ENCODE measurements around the gene SERPINB13. TPM values are rescaled to one million over a fixed set of nuclear protein-coding genes. Genes with fewer than 3 reads are reported as not detected.

The SERPINB13 gene
- polyA plus RNA-seq, 1 donor (not counting 4 experiments of a cell fraction or from before 2014, with no cell fraction given): 44.6 TPM

GRCh38 chr18:63551769-63552168 is 35.4 kb upstream of the SERPINB13 start:
- Histone ChIP-seq H4K20me1 (ENCODE audit: control insufficient read depth, extremely low read depth, insufficient read depth, low read length) (no peaks in the 10 kb centered on the region), H3K27me3 (ENCODE audit: control insufficient read depth, extremely low read depth, insufficient read depth, low read length) (no peaks in the 10 kb centered on the region), H3K27ac (ENCODE audit: control insufficient read depth, insufficient read depth, low read length) (no peak overlapping the region), H3K4me3 (ENCODE audit: control insufficient read depth in 2 of 3, extremely low read depth in 1 of 3, insufficient read depth in 2 of 3, low read depth in 1 of 3, low read length in 3 of 3) (no peak overlapping the region), H3K9me3 (ENCODE audit: control insufficient read depth, low read depth, low read length) (no peaks in the 10 kb centered on the region), H3K9me1 (ENCODE audit: control insufficient read depth, extremely low read depth, insufficient read depth, low read length) (no peaks in the 10 kb centered on the region), H3K4me2 (ENCODE audit: control insufficient read depth, extremely low read depth, insufficient read depth, low read depth, low read length) (no peak overlapping the region), H3K36me3 (ENCODE audit: control insufficient read depth in 2 of 2, extremely low read depth in 1 of 2, insufficient read depth in 2 of 2, low read length in 2 of 2) (no peaks in the 10 kb centered on the region), H2AFZ (ENCODE audit: control insufficient read depth, low read length) (no peak overlapping the region), H3K9ac (ENCODE audit: control insufficient read depth, extremely low read depth, insufficient read depth, low read length) (no peak overlapping the region), H3K79me2 (ENCODE audit: control insufficient read depth, insufficient read depth, low read length) (no peaks in the 10 kb centered on the region), H3K4me1 (ENCODE audit: control insufficient read depth, extremely low read depth, insufficient read depth, low read length) (peaks cover 20% of the 10 kb centered on the region)
- dilution Hi-C loops (cut with MboI; ENCODE audit: extremely low pct_ligation_motif_present, low sequenced_read_pairs): no loop called here
- FAIRE-seq (no peak), DNase-seq (ENCODE audit: low read depth, low spot score) (no peak)
- TF ChIP-seq CTCF (optimal IDR thresholded peaks at IDR 0.05 in 1 of 3, IDR thresholded peaks at IDR 0.05 in 1 of 3, conservative IDR thresholded peaks at IDR 0.05 in 1 of 3; ENCODE audit: extremely low read depth in 1 of 3, insufficient read depth in 2 of 3, low read length in 3 of 3) (no peak), EZH2 (IDR thresholded peaks at IDR 0.05; ENCODE audit: low read length) (no peak)

DNA sequence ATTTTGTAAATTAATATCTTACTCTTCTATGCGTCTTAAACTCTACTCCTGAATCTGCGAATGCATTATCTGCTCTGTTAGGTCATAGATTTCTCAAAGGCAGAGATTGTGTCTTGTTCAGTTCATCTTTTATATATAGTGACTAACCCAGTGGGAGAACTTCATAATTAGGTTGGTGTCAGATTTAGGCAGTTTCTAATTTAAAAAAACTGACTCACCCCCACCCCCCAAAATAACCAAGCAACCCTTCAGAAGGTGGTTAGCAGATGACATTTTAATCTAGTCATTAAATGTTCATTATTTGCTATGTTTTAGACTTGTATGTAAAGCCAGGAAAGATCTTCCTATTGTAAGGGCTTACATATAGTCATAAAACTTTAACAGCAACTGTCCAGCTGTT is 34.6 kb upstream of the SERPINB13 start:
- Histone ChIP-seq H2AFZ (ENCODE audit: control insufficient read depth, low read length) (peak overlapping the region; percentile 52), H3K9ac (ENCODE audit: control insufficient read depth, extremely low read depth, insufficient read depth, low read length) (no peak overlapping the region), H3K9me3 (ENCODE audit: control insufficient read depth, low read depth, low read length) (no peaks in the 10 kb centered on the region), H3K79me2 (ENCODE audit: control insufficient read depth, insufficient read depth, low read length) (no peaks in the 10 kb centered on the region), H4K20me1 (ENCODE audit: control insufficient read depth, extremely low read depth, insufficient read depth, low read length) (no peaks in the 10 kb centered on the region), H3K36me3 (ENCODE audit: control insufficient read depth in 2 of 2, extremely low read depth in 1 of 2, insufficient read depth in 2 of 2, low read length in 2 of 2) (no peaks in the 10 kb centered on the region), H3K27ac (ENCODE audit: control insufficient read depth, insufficient read depth, low read length) (peak overlapping the region; percentile 51), H3K4me1 (ENCODE audit: control insufficient read depth, extremely low read depth, insufficient read depth, low read length) (peaks cover 20% of the 10 kb centered on the region), H3K9me1 (ENCODE audit: control insufficient read depth, extremely low read depth, insufficient read depth, low read length) (no peaks in the 10 kb centered on the region), H3K4me2 (ENCODE audit: control insufficient read depth, extremely low read depth, insufficient read depth, low read depth, low read length) (peak overlapping the region; percentile 64), H3K27me3 (ENCODE audit: control insufficient read depth, extremely low read depth, insufficient read depth, low read length) (no peaks in the 10 kb centered on the region), H3K4me3 (ENCODE audit: control insufficient read depth in 2 of 3, extremely low read depth in 1 of 3, insufficient read depth in 2 of 3, low read depth in 1 of 3, low read length in 3 of 3) (peak overlapping the region in 1 of 3 experiments; percentile 12)
- TF ChIP-seq CTCF (optimal IDR thresholded peaks at IDR 0.05 in 1 of 3, IDR thresholded peaks at IDR 0.05 in 1 of 3, conservative IDR thresholded peaks at IDR 0.05 in 1 of 3; ENCODE audit: extremely low read depth in 1 of 3, insufficient read depth in 2 of 3, low read length in 3 of 3) (no peak), EZH2 (IDR thresholded peaks at IDR 0.05; ENCODE audit: low read length) (no peak)
- DNase-seq (ENCODE audit: low read depth, low spot score) (no peak), FAIRE-seq (peak; percentile 29)
- dilution Hi-C loops (cut with MboI; ENCODE audit: extremely low pct_ligation_motif_present, low sequenced_read_pairs): no loop called here

All from keratinocyte (primary cell).